ENCODE measurements around the gene KPNA3.

Gene KPNA3

GRCh38 chr13:49657241-49657641 lies 135.2 kb downstream of the KPNA3 start:
- TF ChIP-seq CTCF (conservative IDR thresholded peaks at IDR 0.05; ENCODE audit: low read depth, low read length), result no peak
- no peaks in the 10 kb centered on the region for H3K79me2 ChIP-seq (ENCODE audit: insufficient read depth, low read depth)
- no peaks in the 10 kb centered on the region for H3K27me3 ChIP-seq (ENCODE audit: insufficient read depth, low read depth)
- no peaks in the 10 kb centered on the region for H3K36me3 ChIP-seq (ENCODE audit: insufficient read depth)
- H3K9ac ChIP-seq, result no peak overlapping the region
- H4K20me1 ChIP-seq (ENCODE audit: insufficient read depth), result no peaks in the 10 kb centered on the region
- H3K4me2 ChIP-seq, result no peak overlapping the region
- H3K4me1 ChIP-seq (ENCODE audit: low read depth, poor library complexity, severe bottlenecking), result no peaks in the 10 kb centered on the region
- H3K27ac ChIP-seq, result no peak overlapping the region
- H2AFZ ChIP-seq (ENCODE audit: low read depth), result no peak overlapping the region
- no peak overlapping the region for H3K4me3 ChIP-seq (IDR thresholded peaks at IDR 0.05; ENCODE audit: insufficient read depth, low read depth, low read length)

GRCh38 chr13:49655906-49656305 lies 136.6 kb downstream of the KPNA3 start:
- Histone ChIP-seq H3K36me3 (ENCODE audit: insufficient read depth) (no peaks in the 10 kb centered on the region), H3K27me3 (ENCODE audit: insufficient read depth, low read depth) (no peaks in the 10 kb centered on the region), H3K9ac (no peak overlapping the region), H4K20me1 (ENCODE audit: insufficient read depth) (no peaks in the 10 kb centered on the region), H3K79me2 (ENCODE audit: insufficient read depth, low read depth) (no peaks in the 10 kb centered on the region), H3K4me1 (ENCODE audit: low read depth, poor library complexity, severe bottlenecking) (no peaks in the 10 kb centered on the region), H2AFZ (ENCODE audit: low read depth) (no peak overlapping the region), H3K27ac (no peak overlapping the region), H3K4me2 (no peak overlapping the region), H3K4me3 (IDR thresholded peaks at IDR 0.05; ENCODE audit: insufficient read depth, low read depth, low read length) (no peak overlapping the region)
- TF ChIP-seq CTCF (conservative IDR thresholded peaks at IDR 0.05; ENCODE audit: low read depth, low read length), result no peak

- no peak for TF ChIP-seq CTCF (conservative IDR thresholded peaks at IDR 0.05; ENCODE audit: low read depth, low read length)
- no peak overlapping the region for H2AFZ ChIP-seq (ENCODE audit: low read depth)
- no peaks in the 10 kb centered on the region for H3K36me3 ChIP-seq (ENCODE audit: insufficient read depth)
- H3K27me3 ChIP-seq (ENCODE audit: insufficient read depth, low read depth), result no peaks in the 10 kb centered on the region
- H4K20me1 ChIP-seq (ENCODE audit: insufficient read depth), result no peaks in the 10 kb centered on the region
- H3K79me2 ChIP-seq (ENCODE audit: insufficient read depth, low read depth), result no peaks in the 10 kb centered on the region
- H3K4me3 ChIP-seq (IDR thresholded peaks at IDR 0.05; ENCODE audit: insufficient read depth, low read depth, low read length), result no peak overlapping the region
- no peaks in the 10 kb centered on the region for H3K4me1 ChIP-seq (ENCODE audit: low read depth, poor library complexity, severe bottlenecking)
- no peak overlapping the region for H3K4me2 ChIP-seq
- H3K27ac ChIP-seq, result no peak overlapping the region
- H3K9ac ChIP-seq, result no peak overlapping the region
Observed at GRCh38 chr13:49654011-49654410, 138.5 kb downstream of the KPNA3 start.

GRCh38 chr13:49653478-49653877 lies 139.0 kb downstream of the KPNA3 start:
- Histone ChIP-seq H2AFZ (ENCODE audit: low read depth) (no peak overlapping the region), H3K4me3 (IDR thresholded peaks at IDR 0.05; ENCODE audit: insufficient read depth, low read depth, low read length) (no peak overlapping the region), H3K27ac (no peak overlapping the region), H3K27me3 (ENCODE audit: insufficient read depth, low read depth) (no peaks in the 10 kb centered on the region), H4K20me1 (ENCODE audit: insufficient read depth) (no peaks in the 10 kb centered on the region), H3K36me3 (ENCODE audit: insufficient read depth) (no peaks in the 10 kb centered on the region), H3K9ac (no peak overlapping the region), H3K4me1 (ENCODE audit: low read depth, poor library complexity, severe bottlenecking) (no peaks in the 10 kb centered on the region), H3K79me2 (ENCODE audit: insufficient read depth, low read depth) (no peaks in the 10 kb centered on the region), H3K4me2 (no peak overlapping the region)
- no peak for TF ChIP-seq CTCF (conservative IDR thresholded peaks at IDR 0.05; ENCODE audit: low read depth, low read length)

Data from KMS-11 (cell line).